GM23338 (cell line): Measurements from ENCODE around the gene ABHD10. TPM values are rescaled to one million over a fixed set of nuclear protein-coding genes. Genes with fewer than 3 reads are reported as not detected.

Experiments
- ATAC-seq: fragments of 200-7000 bp; cut with Tn5 transposase; 3 replicates; pipeline ENCODE4 v1.9.1; 2020
- DNase-seq: peaks from one replicate; pipeline ENCODE4 v3.0.0-alpha.2; 2015; ENCODE audit warnings: low spot score
- H2AFZ ChIP-seq: fragments of 200-600 bp; sonication (generic); 2 replicates; pipeline ENCODE4 v1.8.0; 2016; ENCODE audit warnings: antibody characterized with exemption, mild to moderate bottlenecking, moderate library complexity
- H3F3A ChIP-seq: fragments of 200-600 bp; sonication (generic); replicated peaks from 2 replicates; pipeline ENCODE4 v1.8.0; 2017; ENCODE audit warnings: antibody characterized with exemption, mixed run types, low read depth
- H3K27ac ChIP-seq: fragments of 200-600 bp; sonication (generic); 2 replicates; pipeline ENCODE4 v1.6.1; 2016; ENCODE audit warnings: low read depth
- H3K27me3 ChIP-seq: fragments of 200-600 bp; sonication (generic); 2 replicates; pipeline ENCODE4 v1.8.0; 2016; ENCODE audit warnings: mild to moderate bottlenecking, mixed run types, moderate library complexity; ENCODE audit not compliant: insufficient read depth
- H3K36me3 ChIP-seq: fragments of 200-600 bp; sonication (generic); 2 replicates; pipeline ENCODE4 v1.8.0; 2016; ENCODE audit warnings: mild to moderate bottlenecking; ENCODE audit not compliant: insufficient read depth
- H3K4me1 ChIP-seq: fragments of 200-600 bp; sonication (generic); 2 replicates; pipeline ENCODE4 v1.8.0; 2016; ENCODE audit warnings: mild to moderate bottlenecking, moderate library complexity; ENCODE audit not compliant: insufficient read depth
- H3K4me2 ChIP-seq: fragments of 200-600 bp; sonication (generic); 2 replicates; pipeline ENCODE4 v1.7.1; 2017; ENCODE audit warnings: mixed run types
- H3K4me3 ChIP-seq: fragments of 200-600 bp; sonication (generic); 2 replicates; pipeline ENCODE4 v1.6.1; 2016; ENCODE audit warnings: mixed run types
- H3K79me2 ChIP-seq: fragments of 200-600 bp; sonication (generic); replicated peaks from 2 replicates; pipeline ENCODE4 v1.8.0; 2017; ENCODE audit warnings: mild to moderate bottlenecking; ENCODE audit not compliant: insufficient read depth
- H3K9me2 ChIP-seq: fragments of 200-600 bp; sonication (generic); 2 replicates; pipeline ENCODE4 v1.8.0; 2017; ENCODE audit not compliant: insufficient read depth
- H4K20me1 ChIP-seq: fragments of 200-600 bp; sonication (generic); replicated peaks from 2 replicates; pipeline ENCODE4 v1.8.0; 2017; ENCODE audit warnings: mild to moderate bottlenecking; ENCODE audit not compliant: insufficient read depth
- H3K27ac Mint-ChIP-seq: 2 replicates; pipeline ENCODE4 v1.8.0; 2020; ENCODE audit warnings: inconsistent platforms, mild to moderate bottlenecking, moderate library complexity, mixed read lengths
- H3K27me3 Mint-ChIP-seq: 3 replicates; pipeline ENCODE4 v1.8.0; 2022; ENCODE audit warnings: low read depth, mild to moderate bottlenecking, moderate library complexity, mixed read lengths, inconsistent platforms; ENCODE audit not compliant: insufficient read depth, poor library complexity
- H3K36me3 Mint-ChIP-seq: 3 replicates; pipeline ENCODE4 v1.8.0; 2021; ENCODE audit warnings: low read depth, mild to moderate bottlenecking, inconsistent platforms, moderate library complexity, mixed read lengths
- H3K4me1 Mint-ChIP-seq: 3 replicates; pipeline ENCODE4 v1.8.0; 2020; ENCODE audit warnings: mild to moderate bottlenecking, inconsistent platforms, mixed read lengths
- H3K4me3 Mint-ChIP-seq: 3 replicates; pipeline ENCODE4 v1.8.0; 2021; ENCODE audit warnings: moderate library complexity, mild to moderate bottlenecking, inconsistent platforms, mixed read lengths
- H3K9me3 Mint-ChIP-seq: 3 replicates; pipeline ENCODE4 v1.8.0; 2020; ENCODE audit warnings: moderate library complexity, mild to moderate bottlenecking, inconsistent platforms, mixed read lengths
- CTCF ChIP-seq, 2 experiments: fragments of 200-600 bp in 1 of 2; sonication (generic) in 1 of 2; conservative IDR thresholded peaks; 2 replicates each; pipeline versions ENCODE4 v1.5.1 to v1.6.1; 2016 to 2017; ENCODE audit warnings: antibody characterized with exemption in 2 of 2, low read depth in 2 of 2, mild to moderate bottlenecking in 2 of 2, moderate library complexity in 1 of 2
- ETS1 ChIP-seq: IDR thresholded peaks from 2 replicates; pipeline ENCODE4 v1.6.1; 2016; ENCODE audit warnings: antibody characterized with exemption
- EZH2 ChIP-seq: fragments of 200-600 bp; sonication (generic); IDR thresholded peaks from one replicate; pipeline ENCODE4 v1.8.0; 2017; ENCODE audit warnings: antibody characterized with exemption, mild to moderate bottlenecking, low read depth; ENCODE audit not compliant: unreplicated experiment
- EZH2phosphoT487 ChIP-seq: fragments of 200-600 bp; sonication (generic); IDR thresholded peaks from one replicate; pipeline ENCODE4 v1.8.1; 2018; ENCODE audit warnings: antibody characterized with exemption; ENCODE audit not compliant: unreplicated experiment
- JUNB ChIP-seq: IDR thresholded peaks from one replicate; pipeline ENCODE4 v1.6.1; 2016; ENCODE audit warnings: antibody characterized with exemption; ENCODE audit not compliant: unreplicated experiment
- POLR2AphosphoS5 ChIP-seq: IDR thresholded peaks from 2 replicates; pipeline ENCODE4 v1.6.1; 2016; ENCODE audit warnings: antibody characterized with exemption, low read depth
- ZNF114 ChIP-seq: fragments of 250-450 bp; sonication (Bioruptor Pico); IDR thresholded peaks from 2 replicates; pipeline ENCODE4 v1.5.0; 2020; ENCODE audit warnings: mild to moderate bottlenecking, moderate library complexity
- ZNF462 ChIP-seq: fragments of 250-450 bp; sonication (Bioruptor Pico); IDR thresholded peaks from 2 replicates; pipeline ENCODE4 v1.5.0; 2020; ENCODE audit warnings: mild to moderate bottlenecking, moderate library complexity
- polyA plus RNA-seq: library from polyadenylated mRNA; unstranded; fragments of >200 nt; fragmentation: Nextera tagmentation; extraction: Ambion mirVana; gene quantifications from 2 replicates; pipeline ENCODE4 v1.2.1, GENCODE V29; 2016
- total RNA-seq: library from RNA; depleted of rRNA; stranded (reverse); fragments of >200 nt; shearing (Covaris generic); gene quantifications from 2 replicates; pipeline ENCODE4 v1.2.3, GENCODE V29; 2014; rRNA removed

The ABHD10 gene
- total and polyA plus RNA-seq, 2 experiments from 2014 or later = 16.9 to 28.0 TPM

GRCh38 chr3:112042842-112043280, 64.0 kb downstream of the ABHD10 start:
- no peak for ATAC-seq
- peaks cover 11% of the 10 kb centered on the region for H3K9me3 Mint-ChIP-seq

More at GRCh38 chr3:112042842-112043280, 64.0 kb downstream of the ABHD10 start:
- Histone ChIP-seq H3F3A (no peaks in the 10 kb centered on the region; the same call in 1 of the 2 replicates), H3K36me3 (peaks cover 2% of the 10 kb centered on the region; the same call in 1 of the 2 replicates), H3K9me2 (no peaks in the 10 kb centered on the region; the same call in 1 of the 2 replicates), H4K20me1 (no peaks in the 10 kb centered on the region), H3K4me1 (peaks cover 15% of the 10 kb centered on the region), H3K79me2 (no peaks in the 10 kb centered on the region), H2AFZ (no peak overlapping the region), H3K27ac (no peak overlapping the region), H3K4me2 (no peak overlapping the region), H3K27me3 (no peaks in the 10 kb centered on the region), H3K4me3 (no peak overlapping the region)
- peaks cover 26% of the 10 kb centered on the region for H3K4me1 Mint-ChIP-seq
- no peak overlapping the region for H3K27ac Mint-ChIP-seq
- H3K27me3 Mint-ChIP-seq = no peaks in the 10 kb centered on the region
- DNase-seq = no peak
- no peak for TF ChIP-seq ETS1
- no peak for TF ChIP-seq CTCF (conservative IDR thresholded peaks at IDR 0.05; ENCODE audit: low read depth in 2 of 2)
- TF ChIP-seq POLR2AphosphoS5 = no peak
- TF ChIP-seq JUNB = no peak
- TF ChIP-seq ZNF114 = no peak
- no peak for TF ChIP-seq EZH2
- no peak for TF ChIP-seq ZNF462 (CRISPR knock-in tag)
- TF ChIP-seq EZH2phosphoT487 = no peak
- H3K4me3 Mint-ChIP-seq = no peak overlapping the region
- H3K36me3 Mint-ChIP-seq = peaks cover 8% of the 10 kb centered on the region

Other genes starting within 250 kb of the ABHD10 start
- 33.7 and 35.3 TPM in 2 replicates for gene PHLDB2, start 119.8 kb upstream of the ABHD10 start, total RNA-seq
- 17.5 and 19.5 TPM in 2 replicates for gene PHLDB2, start 119.8 kb upstream of the ABHD10 start, polyA plus RNA-seq
- gene TAGLN3, start 19.9 kb downstream of the ABHD10 start, total RNA-seq = 6.8 and 8.2 TPM in 2 replicates
- 12.6 and 13.0 TPM in 2 replicates for gene TAGLN3, start 19.9 kb downstream of the ABHD10 start, polyA plus RNA-seq
- gene TMPRSS7, start 55.7 kb downstream of the ABHD10 start, total RNA-seq = not detected in 2 replicates
- gene TMPRSS7, start 55.7 kb downstream of the ABHD10 start, polyA plus RNA-seq = not detected in 2 replicates
- 14.1 and 16.6 TPM in 2 replicates for gene C3orf52, start 107.4 kb downstream of the ABHD10 start, total RNA-seq
- gene C3orf52, start 107.4 kb downstream of the ABHD10 start, polyA plus RNA-seq = 7.9 and 8.1 TPM in 2 replicates
- not detected in 2 replicates for gene GCSAM, start 154.2 kb downstream of the ABHD10 start, total RNA-seq
- gene GCSAM, start 154.2 kb downstream of the ABHD10 start, polyA plus RNA-seq = 0.73 and 0.86 TPM in 2 replicates